CD4-positive, alpha-beta T cell (primary cell): ENCODE measurements around the gene PAQR9. TPM values are rescaled to one million over a fixed set of nuclear protein-coding genes. Genes with fewer than 3 reads are reported as not detected.

Source experiments
- ATAC-seq: fragments of 200-7000 bp; cut with Tn5 transposase; one replicate; pipeline ENCODE4 v1.10.0; 2022; ENCODE audit warnings: mild to moderate bottlenecking; ENCODE audit not compliant: poor library complexity
- CTCF ChIA-PET: fragments of 350-600 bp; sonication (Branson Sonifier 250); formaldehyde crosslinking; loops from one replicate; lab custom pipeline; 2021; ENCODE audit warnings: antibody characterized with exemption, inconsistent platforms; lab: Charles Lee
- POLR2A ChIA-PET: fragments of 350-600 bp; sonication (Branson Sonifier 250); formaldehyde crosslinking; loops from one replicate; lab custom pipeline; 2021; ENCODE audit warnings: antibody characterized with exemption, inconsistent platforms; lab: Charles Lee
- DNase-seq, 14 experiments: peaks; one replicate each; pipeline ENCODE4 v3.0.0-alpha.2; 2013 to 2020; ENCODE audit warnings: mixed read lengths in 2 of 14
- H3K27ac ChIP-seq, 2 donors: one replicate each; pipeline versions ENCODE4 v1.5.1 to v1.7.0; 2013; ENCODE audit warnings: low read length in 2 of 2, low read depth in 1 of 2, mild to moderate bottlenecking in 1 of 2
- H3K27me3 ChIP-seq, 2 experiments: 1 replicate in 1 of 2; 2 replicates in 1 of 2; pipeline versions ENCODE4 v1.6.1 to v1.7.0; 2013; ENCODE audit warnings: low read length in 2 of 2, control low read depth in 1 of 2, mild to moderate bottlenecking in 1 of 2, moderate library complexity in 1 of 2; ENCODE audit not compliant: insufficient read depth in 2 of 2, control insufficient read depth in 1 of 2
- H3K36me3 ChIP-seq: one replicate; pipeline ENCODE4 v1.6.1; 2013; ENCODE audit warnings: low read length, control low read depth; ENCODE audit not compliant: insufficient read depth
- H3K4me1 ChIP-seq: one replicate; pipeline ENCODE4 v1.6.1; 2013; ENCODE audit warnings: low read length, control low read depth; ENCODE audit not compliant: insufficient read depth
- H3K4me3 ChIP-seq: one replicate; pipeline ENCODE4 v1.5.1; 2013; ENCODE audit warnings: mild to moderate bottlenecking, low read length, moderate library complexity
- H3K9me3 ChIP-seq, 2 experiments: 1 replicate in 1 of 2; 2 replicates in 1 of 2; pipeline versions ENCODE4 v1.6.1 to v1.7.0; 2013; ENCODE audit warnings: low read length in 2 of 2, mild to moderate bottlenecking in 2 of 2, control low read depth in 1 of 2, moderate library complexity in 1 of 2; ENCODE audit not compliant: control insufficient read depth in 1 of 2, insufficient read depth in 1 of 2
- H3K27ac Mint-ChIP-seq: one replicate; pipeline ENCODE4 v1.8.0; 2020; ENCODE audit warnings: mixed read lengths
- H3K27me3 Mint-ChIP-seq: one replicate; pipeline ENCODE4 v1.8.0; 2021; ENCODE audit warnings: mixed read lengths
- H3K36me3 Mint-ChIP-seq: one replicate; pipeline ENCODE4 v1.8.0; 2021; ENCODE audit warnings: low read depth, mixed read lengths
- H3K4me1 Mint-ChIP-seq: one replicate; pipeline ENCODE4 v1.8.0; 2021; ENCODE audit warnings: low read depth, mixed read lengths
- H3K4me3 Mint-ChIP-seq: one replicate; pipeline ENCODE4 v1.8.0; 2020; ENCODE audit warnings: mild to moderate bottlenecking, mixed read lengths
- H3K9me3 Mint-ChIP-seq: one replicate; pipeline ENCODE4 v1.8.0; 2020; ENCODE audit warnings: mixed read lengths
- CTCF ChIP-seq: fragments of 200-600 bp; IDR thresholded peaks from one replicate; pipeline ENCODE4 v1.8.0; 2022; ENCODE audit warnings: antibody characterized with exemption, mild to moderate bottlenecking
- intact Hi-C, 2 experiments: fragments of 100-400 bp; cut with DNase I in 1 of 2; cut with micrococcal nuclease in 1 of 2; formaldehyde crosslinking; loops; one replicate each; pipeline versions ENCODE4 v1.15.1 to v1.9.0; 2023 to 2025; cut with DNase I, micrococcal nuclease
- total RNA-seq, 174 experiments: library from RNA in 2 of 174; stranded (reverse) in 2 of 174; gene quantifications; one replicate each; pipeline ENCODE4 v1.2.3 and lab custom pipeline; 2021 to 2026

PAQR9 gene
- total RNA-seq, 2 experiments from 2014 or later = not detected

GRCh38 chr3:142973217-142974009, 9.9 kb upstream of the PAQR9 start:
- H3K9me3 Mint-ChIP-seq = no peaks in the 10 kb centered on the region
- H3K36me3 Mint-ChIP-seq = no peaks in the 10 kb centered on the region
- Histone ChIP-seq H3K27me3 (peaks cover 0 to 3% of the 10 kb centered on the region in 2 experiments), H3K4me3 (no peak overlapping the region), H3K36me3 (no peaks in the 10 kb centered on the region), H3K9me3 (peaks cover 0 to 4% of the 10 kb centered on the region in 2 experiments), H3K27ac (no peak overlapping the region), H3K4me1 (no peaks in the 10 kb centered on the region)
- no peaks in the 10 kb centered on the region for H3K4me1 Mint-ChIP-seq
- ATAC-seq = no peak
- no peak overlapping the region for H3K27ac Mint-ChIP-seq
- no peak overlapping the region for H3K4me3 Mint-ChIP-seq
- ChIA-PET CTCF (no interaction called here), POLR2A (no interaction called here)
- DNase-seq = no peak
- peaks cover 56% of the 10 kb centered on the region for H3K27me3 Mint-ChIP-seq
- TF ChIP-seq CTCF = no peak
- intact Hi-C loops = no loop called here

GRCh38 chr3:142972092-142972753, 8.7 kb upstream of the PAQR9 start:
- H3K27ac Mint-ChIP-seq = no peak overlapping the region
- no peak overlapping the region for H3K4me3 ChIP-seq
- ChIA-PET CTCF (no interaction called here), POLR2A (no interaction called here)
- H3K9me3 ChIP-seq = peaks cover 0 to 4% of the 10 kb centered on the region in 2 experiments
- no peaks in the 10 kb centered on the region for H3K4me1 ChIP-seq
- H3K27me3 Mint-ChIP-seq = peaks cover 59% of the 10 kb centered on the region
- intact Hi-C loops = no loop called here
- no peak overlapping the region for H3K4me3 Mint-ChIP-seq
- no peaks in the 10 kb centered on the region for H3K36me3 ChIP-seq
- no peaks in the 10 kb centered on the region for H3K36me3 Mint-ChIP-seq
- DNase-seq (no peak), ATAC-seq (no peak)
- no peaks in the 10 kb centered on the region for H3K9me3 Mint-ChIP-seq
- no peak for TF ChIP-seq CTCF
- peaks cover 0 to 3% of the 10 kb centered on the region in 2 experiments for H3K27me3 ChIP-seq
- no peak overlapping the region for H3K27ac ChIP-seq
- H3K4me1 Mint-ChIP-seq = no peaks in the 10 kb centered on the region

GRCh38 chr3:142971431-142971830, 8.0 kb upstream of the PAQR9 start:
- ChIA-PET POLR2A (no interaction called here), CTCF (no interaction called here)
- ATAC-seq (no peak), DNase-seq (no peak)
- Mint-ChIP-seq H3K36me3 (no peaks in the 10 kb centered on the region), H3K27me3 (peaks cover 61% of the 10 kb centered on the region), H3K4me1 (no peaks in the 10 kb centered on the region), H3K4me3 (no peak overlapping the region), H3K27ac (no peak overlapping the region), H3K9me3 (no peaks in the 10 kb centered on the region)
- peaks cover 1 to 3% of the 10 kb centered on the region in 2 experiments for H3K27me3 ChIP-seq
- H3K36me3 ChIP-seq = no peaks in the 10 kb centered on the region
- intact Hi-C loops = no loop called here
- H3K27ac ChIP-seq = no peak overlapping the region
- H3K9me3 ChIP-seq = peaks cover 0 to 4% of the 10 kb centered on the region in 2 experiments
- no peak for TF ChIP-seq CTCF
- H3K4me3 ChIP-seq = no peak overlapping the region
- no peaks in the 10 kb centered on the region for H3K4me1 ChIP-seq
